NCI-H82 (cell line): ENCODE results near the gene TJP1.
"Not testable (repeated sequence)": the region's sequence is repeated elsewhere in the genome, so short reads cannot be mapped to it uniquely, and the experiment has no call there.

Source experiments
- DNase-seq: peaks from one replicate; lab custom pipeline; 2025; lab: John Stamatoyannopoulos, UW

The TJP1 gene

GRCh38 chr15:29665444-29666003 is 156.7 kb downstream of the TJP1 start:
- no peak for DNase-seq

GRCh38 chr15:29664406-29664805 is 157.9 kb downstream of the TJP1 start:
- DNase-seq = no peak

GRCh38 chr15:29657476-29657817 is 164.8 kb downstream of the TJP1 start:
- DNase-seq = not testable (repeated sequence)

- peak; percentile 23 for DNase-seq
Observed at GRCh38 chr15:29656636-29657475, 165.4 kb downstream of the TJP1 start.

GRCh38 chr15:29652595-29652994 is 169.7 kb downstream of the TJP1 start:
- no peak for DNase-seq

- no peak for DNase-seq
Observed at GRCh38 chr15:29651476-29652233, 170.6 kb downstream of the TJP1 start.
